NB4 (cell line): ENCODE measurements around the gene CDC42.

Source experiments
- DNase-seq: peaks from one replicate; pipeline ENCODE4 v3.0.0; 2010; ENCODE audit warnings: low read depth
- H3K4me3 ChIP-seq: one replicate; pipeline ENCODE4 v1.5.1; 2011; ENCODE audit warnings: mild to moderate bottlenecking, low read depth, low read length, moderate library complexity
- MYC ChIP-seq: IDR thresholded peaks from 2 replicates; pipeline ENCODE4 v1.6.1; 2011; ENCODE audit warnings: low read depth, low read length
- POLR2A ChIP-seq: IDR thresholded peaks from 2 replicates; pipeline ENCODE4 v1.6.1; 2011; ENCODE audit warnings: mild to moderate bottlenecking; ENCODE audit not compliant: insufficient read length; ENCODE audit errors: extremely low read depth
- TF ChIP-seq, protein P1 (sequence below): IDR thresholded peaks from 2 replicates; pipeline ENCODE4 v1.6.1; 2011; ENCODE audit warnings: low read depth, low read length
- TF ChIP-seq, protein P2 (sequence below): IDR thresholded peaks from one replicate; pipeline ENCODE4 v1.5.1; 2012; ENCODE audit warnings: low read depth, low read length

CDC42 gene

DNA sequence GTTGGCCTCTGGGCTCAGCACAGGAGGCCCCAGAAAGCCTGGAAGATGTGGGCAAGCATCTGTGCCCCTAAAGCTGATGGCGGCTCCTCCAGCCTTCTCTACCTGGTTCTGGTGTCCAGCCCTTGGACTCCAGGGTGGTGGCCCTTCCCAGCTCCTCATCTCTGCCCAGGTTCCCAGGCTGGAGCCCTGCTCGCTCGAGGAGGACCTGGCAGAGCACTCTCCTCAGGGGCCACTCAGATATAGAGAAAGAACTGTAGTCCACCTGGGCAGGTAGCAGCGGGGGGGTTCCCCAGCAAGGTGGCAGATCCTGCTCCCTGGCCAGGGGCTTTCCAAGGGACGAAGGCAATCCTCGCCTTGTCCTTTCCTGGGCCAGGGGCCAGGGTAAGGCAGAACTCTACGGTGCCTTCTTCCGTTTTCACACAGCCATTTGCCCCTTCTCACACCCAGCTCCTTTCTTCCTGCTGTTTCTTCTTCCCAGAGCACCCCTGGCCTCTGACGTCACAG lies 71.4 kb downstream of the CDC42 start:
- no peak overlapping the region for H3K4me3 ChIP-seq
- TF ChIP-seq, protein P1, sequence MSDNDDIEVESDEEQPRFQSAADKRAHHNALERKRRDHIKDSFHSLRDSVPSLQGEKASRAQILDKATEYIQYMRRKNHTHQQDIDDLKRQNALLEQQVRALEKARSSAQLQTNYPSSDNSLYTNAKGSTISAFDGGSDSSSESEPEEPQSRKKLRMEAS, result no peak
- no peak for TF ChIP-seq POLR2A
- no peak for DNase-seq

DNA sequence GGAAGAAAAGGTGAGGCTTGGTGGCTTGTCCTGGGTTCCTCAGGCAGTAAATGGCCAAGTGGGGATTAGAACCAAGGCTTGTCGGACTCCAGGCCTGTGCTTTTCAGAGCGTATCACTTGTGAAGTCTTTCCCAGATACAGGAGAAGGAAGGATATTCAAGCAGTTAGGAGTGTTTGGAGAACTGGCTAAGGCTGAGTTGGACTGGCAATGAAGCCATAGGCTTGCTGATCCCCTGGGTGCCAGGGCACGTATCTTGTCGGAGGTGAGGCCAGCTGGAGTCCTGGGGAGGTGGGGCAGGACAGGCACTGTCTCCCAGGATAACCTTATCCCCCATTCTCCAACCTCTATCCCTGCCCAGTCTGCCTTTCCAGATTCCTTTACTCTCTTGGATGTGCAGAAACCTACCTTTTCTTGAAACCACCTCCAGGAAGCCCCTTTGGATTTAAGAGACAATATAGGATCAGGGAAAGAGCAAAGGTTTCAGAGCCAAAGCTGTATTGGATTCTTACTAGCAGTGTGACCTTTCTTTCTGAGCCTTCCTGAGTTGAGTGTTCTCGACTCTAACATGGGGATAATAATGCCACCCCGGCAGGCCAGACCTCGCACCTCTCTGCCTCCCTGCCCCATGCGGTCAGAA lies 72.2 kb downstream of the CDC42 start:
- no peak for DNase-seq
- TF ChIP-seq POLR2A, result no peak
- TF ChIP-seq, protein P2, sequence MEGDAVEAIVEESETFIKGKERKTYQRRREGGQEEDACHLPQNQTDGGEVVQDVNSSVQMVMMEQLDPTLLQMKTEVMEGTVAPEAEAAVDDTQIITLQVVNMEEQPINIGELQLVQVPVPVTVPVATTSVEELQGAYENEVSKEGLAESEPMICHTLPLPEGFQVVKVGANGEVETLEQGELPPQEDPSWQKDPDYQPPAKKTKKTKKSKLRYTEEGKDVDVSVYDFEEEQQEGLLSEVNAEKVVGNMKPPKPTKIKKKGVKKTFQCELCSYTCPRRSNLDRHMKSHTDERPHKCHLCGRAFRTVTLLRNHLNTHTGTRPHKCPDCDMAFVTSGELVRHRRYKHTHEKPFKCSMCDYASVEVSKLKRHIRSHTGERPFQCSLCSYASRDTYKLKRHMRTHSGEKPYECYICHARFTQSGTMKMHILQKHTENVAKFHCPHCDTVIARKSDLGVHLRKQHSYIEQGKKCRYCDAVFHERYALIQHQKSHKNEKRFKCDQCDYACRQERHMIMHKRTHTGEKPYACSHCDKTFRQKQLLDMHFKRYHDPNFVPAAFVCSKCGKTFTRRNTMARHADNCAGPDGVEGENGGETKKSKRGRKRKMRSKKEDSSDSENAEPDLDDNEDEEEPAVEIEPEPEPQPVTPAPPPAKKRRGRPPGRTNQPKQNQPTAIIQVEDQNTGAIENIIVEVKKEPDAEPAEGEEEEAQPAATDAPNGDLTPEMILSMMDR, result no peak
- TF ChIP-seq, protein P1, result no peak
- no peak for TF ChIP-seq MYC
- no peak overlapping the region for H3K4me3 ChIP-seq

DNA sequence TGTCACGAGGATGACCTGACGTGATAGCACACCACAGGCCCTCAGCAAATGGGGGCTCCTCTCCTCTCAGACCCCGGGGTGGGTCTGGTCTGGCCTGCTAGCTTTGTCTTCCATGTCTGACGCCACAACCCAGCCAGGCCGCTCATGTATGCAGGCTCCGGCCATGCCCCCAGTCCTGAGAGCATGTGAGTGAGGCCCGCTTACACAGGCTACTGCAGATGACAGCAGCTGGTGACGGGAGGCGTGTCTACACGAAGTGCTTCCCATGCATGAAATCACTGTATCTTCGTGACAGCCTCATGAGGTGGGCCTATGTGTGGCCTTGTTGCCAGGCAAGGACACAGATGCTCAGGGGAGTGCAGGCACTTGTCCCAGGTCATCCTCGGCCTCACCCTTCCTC lies 74.0 kb downstream of the CDC42 start:
- DNase-seq, result no peak
- TF ChIP-seq, protein P2, result no peak
- TF ChIP-seq MYC (no peak), POLR2A (no peak)
- TF ChIP-seq, protein P1, result no peak
- H3K4me3 ChIP-seq, result no peak overlapping the region

DNA sequence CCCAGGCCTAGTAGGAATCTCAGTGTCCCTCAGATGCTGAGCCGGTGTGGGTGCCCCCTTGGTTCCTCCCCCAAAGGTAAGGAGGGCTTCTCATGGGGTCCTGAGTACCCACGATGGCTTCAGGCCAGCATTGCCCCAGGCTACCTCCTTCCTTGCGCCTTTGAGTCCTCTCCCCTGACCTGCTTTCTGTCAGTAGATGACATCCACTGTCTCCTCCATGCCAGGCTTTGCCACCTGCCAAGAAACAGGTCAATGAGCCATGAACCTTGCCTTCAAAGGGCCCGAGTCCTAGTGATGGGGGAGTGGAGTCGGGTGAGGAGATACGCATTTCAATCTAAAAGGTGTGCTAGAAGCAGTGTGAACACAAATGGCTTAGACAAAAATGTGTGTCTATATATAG lies 74.7 kb downstream of the CDC42 start:
- TF ChIP-seq, protein P2, result no peak
- DNase-seq, result no peak
- no peak overlapping the region for H3K4me3 ChIP-seq

DNA sequence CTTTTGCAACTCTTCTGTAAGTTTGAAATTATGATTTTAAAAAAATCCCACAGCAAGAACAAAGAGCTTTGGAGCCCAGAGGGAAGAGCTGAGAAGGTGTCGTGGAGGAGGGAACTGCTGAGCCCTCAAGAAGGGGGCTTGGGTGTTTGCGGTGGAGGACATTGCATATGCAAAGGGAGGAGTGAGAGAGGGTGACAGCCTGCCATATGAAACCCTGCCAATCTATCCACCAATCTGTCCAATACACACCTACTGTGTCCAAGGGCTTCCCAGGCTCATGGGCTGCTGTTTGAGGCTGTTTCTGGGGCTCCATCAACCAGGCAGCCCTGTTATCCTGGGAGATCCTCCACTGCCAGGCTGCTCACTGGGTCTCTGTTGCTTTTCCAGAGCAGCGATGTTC lies 75.2 kb downstream of the CDC42 start:
- no peak for DNase-seq
- H3K4me3 ChIP-seq, result no peak overlapping the region
- TF ChIP-seq MYC, result no peak
- TF ChIP-seq, protein P2, result no peak
- TF ChIP-seq, protein P1, result no peak
- no peak for TF ChIP-seq POLR2A

DNA sequence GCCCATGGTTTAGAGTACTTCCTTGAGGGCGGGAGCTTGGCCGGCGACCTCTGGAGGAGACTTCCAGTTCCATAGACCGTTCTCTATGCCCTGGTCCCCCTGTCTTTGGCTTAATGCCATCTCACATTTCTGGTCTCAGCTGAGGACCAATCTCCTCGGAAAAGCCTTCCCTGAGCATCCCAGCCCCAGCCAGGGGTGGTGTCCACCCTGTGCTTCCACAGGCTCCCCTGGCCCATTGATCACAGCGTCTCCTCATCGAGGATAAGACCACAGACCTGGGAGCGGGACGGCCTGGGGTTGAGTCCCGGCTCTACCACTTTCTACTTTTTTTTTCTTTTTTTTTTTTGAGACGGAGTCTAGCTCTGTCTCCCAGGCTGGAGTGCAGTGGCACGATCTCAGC lies 75.9 kb downstream of the CDC42 start:
- TF ChIP-seq, protein P2, result no peak
- TF ChIP-seq, protein P1, result no peak
- TF ChIP-seq POLR2A (no peak), MYC (no peak)
- DNase-seq, result no peak

More for the DNA sequence above, 75.9 kb downstream of the CDC42 start:
- no peak overlapping the region for H3K4me3 ChIP-seq
